ENCODE results near the gene QKI.

DNA sequence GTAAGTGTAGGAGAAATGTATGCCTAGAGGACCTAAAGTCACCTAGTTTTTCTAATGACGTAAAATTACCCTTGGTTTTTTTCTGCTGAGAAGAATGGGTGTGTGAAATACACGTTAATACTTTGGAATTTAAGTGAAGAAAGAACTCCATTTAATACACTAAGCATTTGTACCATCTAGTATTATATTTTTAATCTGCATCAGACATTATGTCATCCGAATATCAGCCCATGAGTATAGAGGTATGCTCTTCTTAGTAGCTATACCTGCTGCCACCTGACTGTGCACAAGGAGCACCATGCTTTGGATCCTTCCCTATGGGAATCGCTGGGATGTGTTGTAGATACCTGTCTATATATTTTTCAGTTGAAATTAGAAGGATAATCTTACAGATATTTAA lies 106.4 kb downstream of the QKI start:
- TF ChIP-seq, protein P1, sequence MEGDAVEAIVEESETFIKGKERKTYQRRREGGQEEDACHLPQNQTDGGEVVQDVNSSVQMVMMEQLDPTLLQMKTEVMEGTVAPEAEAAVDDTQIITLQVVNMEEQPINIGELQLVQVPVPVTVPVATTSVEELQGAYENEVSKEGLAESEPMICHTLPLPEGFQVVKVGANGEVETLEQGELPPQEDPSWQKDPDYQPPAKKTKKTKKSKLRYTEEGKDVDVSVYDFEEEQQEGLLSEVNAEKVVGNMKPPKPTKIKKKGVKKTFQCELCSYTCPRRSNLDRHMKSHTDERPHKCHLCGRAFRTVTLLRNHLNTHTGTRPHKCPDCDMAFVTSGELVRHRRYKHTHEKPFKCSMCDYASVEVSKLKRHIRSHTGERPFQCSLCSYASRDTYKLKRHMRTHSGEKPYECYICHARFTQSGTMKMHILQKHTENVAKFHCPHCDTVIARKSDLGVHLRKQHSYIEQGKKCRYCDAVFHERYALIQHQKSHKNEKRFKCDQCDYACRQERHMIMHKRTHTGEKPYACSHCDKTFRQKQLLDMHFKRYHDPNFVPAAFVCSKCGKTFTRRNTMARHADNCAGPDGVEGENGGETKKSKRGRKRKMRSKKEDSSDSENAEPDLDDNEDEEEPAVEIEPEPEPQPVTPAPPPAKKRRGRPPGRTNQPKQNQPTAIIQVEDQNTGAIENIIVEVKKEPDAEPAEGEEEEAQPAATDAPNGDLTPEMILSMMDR (conservative IDR thresholded peaks at IDR 0.05): no peak
- TF ChIP-seq EZH2 (IDR thresholded peaks at IDR 0.05; ENCODE audit: low read depth): no peak

Measured in PC-9 (cell line).